HG02852 (cell line): ENCODE data around the gene USP3.

Experiments
- ATAC-seq: cut with Tn5 transposase; IDR thresholded peaks from one replicate; pipeline ENCODE4 v1.9.1; 2021; ENCODE audit warnings: mild to moderate bottlenecking, moderate library complexity; ENCODE audit not compliant: unreplicated experiment

USP3 gene

DNA sequence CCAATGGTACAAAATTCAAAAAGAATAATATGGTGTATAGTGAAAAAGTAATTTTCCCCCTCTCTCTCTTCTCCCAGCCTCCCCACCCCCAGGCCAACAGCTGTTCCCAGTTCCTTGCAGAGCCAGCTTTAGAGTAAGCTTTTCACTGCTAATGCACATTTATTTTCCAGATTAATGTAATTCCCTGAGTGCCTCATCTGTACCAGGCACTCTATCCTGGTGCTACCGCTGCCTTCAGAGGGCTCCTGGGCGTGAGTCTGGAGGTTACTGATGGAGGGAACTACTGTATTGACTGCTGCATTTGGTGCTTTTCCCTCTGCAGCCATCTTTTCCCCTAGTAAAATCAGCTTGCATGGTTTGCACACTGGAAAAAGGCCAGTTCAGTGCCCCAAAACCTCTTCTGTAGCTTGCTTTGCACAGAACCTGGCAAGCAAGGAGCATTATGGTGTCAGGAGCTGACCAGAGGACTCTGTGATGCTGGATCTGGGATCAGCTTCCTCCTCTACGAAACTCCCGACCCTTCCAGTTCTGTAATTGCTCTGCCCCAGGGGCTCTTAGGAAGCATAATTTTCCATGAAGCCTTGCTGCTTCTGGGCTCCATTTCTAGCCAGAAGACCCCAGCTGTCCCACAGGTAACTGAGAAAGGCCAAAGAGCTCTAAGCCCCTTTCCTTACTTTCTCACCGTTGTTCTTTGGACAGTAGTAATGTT lies 8.5 kb upstream of the USP3 start:
- no peak for ATAC-seq

DNA sequence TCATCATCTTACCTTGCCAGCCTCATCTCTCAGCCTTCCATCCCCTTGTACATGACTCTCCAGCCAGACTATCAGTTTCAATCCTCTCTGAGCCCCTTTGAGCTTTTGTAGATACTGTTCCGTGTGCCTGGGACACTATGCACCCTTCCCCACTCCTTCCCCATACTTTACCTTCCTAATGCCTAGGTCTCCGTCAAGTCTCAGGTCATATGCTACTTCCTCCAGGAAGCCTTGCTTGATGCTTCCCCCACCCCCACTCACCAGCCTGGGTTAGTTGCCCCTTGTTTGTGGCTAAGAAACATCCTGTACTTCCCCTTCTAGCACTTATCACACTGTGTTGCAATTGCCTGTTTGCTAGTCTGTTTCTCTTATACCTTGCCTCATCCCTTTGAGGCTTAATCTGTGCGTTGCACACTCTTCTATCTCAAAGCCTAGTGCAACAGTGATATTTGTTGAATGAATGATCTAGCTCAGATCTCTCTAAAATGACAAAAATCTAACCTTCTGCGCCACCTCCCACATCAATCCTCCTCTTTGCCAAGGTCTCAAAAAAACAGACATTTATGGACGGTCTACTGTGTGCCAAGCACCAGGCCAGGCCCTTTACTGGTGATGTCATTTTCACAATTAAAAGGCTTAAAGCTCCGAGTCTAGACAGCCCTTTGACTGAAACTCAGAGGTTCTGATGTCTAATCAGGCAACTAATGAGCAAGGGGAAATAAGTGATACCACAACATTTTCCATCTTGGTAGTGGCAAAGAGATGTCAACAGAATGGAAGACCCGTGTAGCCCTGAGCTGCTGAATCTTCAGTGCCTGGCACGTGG lies 6.5 kb upstream of the USP3 start:
- no peak for ATAC-seq

DNA sequence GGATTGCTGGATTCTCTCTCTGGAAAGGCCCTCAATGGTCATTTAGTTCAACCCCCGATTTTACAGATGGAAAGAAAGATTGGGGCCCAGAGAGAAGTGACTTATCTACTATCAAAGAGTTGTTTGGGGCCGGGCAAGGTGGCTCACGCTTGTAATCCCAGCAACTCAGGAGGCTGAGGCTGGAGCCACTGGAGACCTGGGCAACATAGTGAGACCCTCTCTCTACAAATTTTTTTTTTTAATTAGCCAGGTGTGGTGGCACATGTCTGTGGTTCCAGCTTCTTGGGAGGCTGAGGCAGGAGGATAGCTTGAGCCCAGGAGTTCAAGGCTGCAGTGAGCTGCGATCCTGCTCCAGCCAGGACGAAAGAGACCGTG lies 5.2 kb upstream of the USP3 start:
- no peak for ATAC-seq

DNA sequence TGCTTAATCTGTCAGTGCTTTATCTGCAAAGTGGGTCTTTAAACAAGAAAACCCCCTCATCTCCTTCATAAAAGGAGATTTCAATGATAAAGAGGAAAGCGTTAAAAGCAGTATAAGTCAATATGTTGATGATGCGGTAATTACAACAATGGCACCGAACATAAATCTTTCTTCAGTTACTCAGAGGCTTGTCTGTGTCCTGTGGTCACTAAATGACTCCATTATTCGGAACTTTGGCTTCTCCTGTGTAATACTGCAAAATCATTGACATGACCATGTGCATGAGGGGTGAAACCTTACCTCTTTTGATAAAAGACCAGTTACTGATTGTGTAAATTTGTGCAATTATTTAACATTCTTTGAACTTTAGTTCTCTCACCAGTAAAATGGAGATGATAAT lies 4.8 kb upstream of the USP3 start:
- ATAC-seq = no peak

DNA sequence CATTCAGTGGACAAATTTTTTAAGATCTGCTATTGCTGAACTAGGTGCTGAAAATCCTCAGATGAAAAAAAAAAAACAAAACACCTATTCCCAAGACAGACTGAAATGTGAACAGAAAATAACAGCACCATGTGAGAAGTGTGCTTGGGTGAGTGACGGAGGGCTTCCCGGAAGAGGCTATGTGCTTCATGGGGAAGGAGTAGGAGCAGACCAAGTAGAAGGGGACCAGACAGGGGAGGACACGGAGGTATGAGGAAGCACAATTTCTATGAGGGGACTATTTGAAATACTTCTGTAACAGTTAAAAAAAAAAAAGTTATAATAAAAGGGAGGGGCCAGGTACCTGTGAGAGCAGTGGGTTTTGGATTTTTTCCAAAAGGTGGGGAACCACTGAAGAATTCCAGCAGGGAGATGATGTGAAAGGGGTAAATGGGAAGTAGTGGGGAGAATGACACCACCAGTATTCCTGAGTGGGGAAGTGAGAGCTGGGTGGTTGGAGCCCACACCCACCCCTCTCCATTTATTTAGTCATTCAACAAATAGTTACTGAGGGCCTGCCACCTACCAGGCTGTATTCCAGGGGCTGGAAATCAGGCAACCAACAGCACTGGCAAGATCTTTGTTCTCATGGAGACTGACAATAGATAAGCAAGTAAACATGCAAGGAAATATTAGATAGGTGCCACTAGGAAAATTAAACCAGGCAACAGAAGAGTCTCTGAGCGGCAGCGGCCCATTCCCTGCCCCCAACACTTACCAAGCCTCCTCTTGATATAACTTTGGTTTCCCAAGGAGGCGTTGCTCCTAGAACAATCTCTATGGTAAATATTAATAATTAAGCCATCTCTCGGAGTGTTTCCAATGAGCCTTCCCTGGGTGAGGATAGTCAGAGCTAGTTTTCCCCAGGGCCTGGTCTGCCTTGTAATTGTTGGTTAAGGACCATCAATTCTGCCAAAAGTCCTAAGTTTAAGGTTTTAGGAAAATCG lies 3.8 kb upstream of the USP3 start:
- no peak for ATAC-seq

DNA sequence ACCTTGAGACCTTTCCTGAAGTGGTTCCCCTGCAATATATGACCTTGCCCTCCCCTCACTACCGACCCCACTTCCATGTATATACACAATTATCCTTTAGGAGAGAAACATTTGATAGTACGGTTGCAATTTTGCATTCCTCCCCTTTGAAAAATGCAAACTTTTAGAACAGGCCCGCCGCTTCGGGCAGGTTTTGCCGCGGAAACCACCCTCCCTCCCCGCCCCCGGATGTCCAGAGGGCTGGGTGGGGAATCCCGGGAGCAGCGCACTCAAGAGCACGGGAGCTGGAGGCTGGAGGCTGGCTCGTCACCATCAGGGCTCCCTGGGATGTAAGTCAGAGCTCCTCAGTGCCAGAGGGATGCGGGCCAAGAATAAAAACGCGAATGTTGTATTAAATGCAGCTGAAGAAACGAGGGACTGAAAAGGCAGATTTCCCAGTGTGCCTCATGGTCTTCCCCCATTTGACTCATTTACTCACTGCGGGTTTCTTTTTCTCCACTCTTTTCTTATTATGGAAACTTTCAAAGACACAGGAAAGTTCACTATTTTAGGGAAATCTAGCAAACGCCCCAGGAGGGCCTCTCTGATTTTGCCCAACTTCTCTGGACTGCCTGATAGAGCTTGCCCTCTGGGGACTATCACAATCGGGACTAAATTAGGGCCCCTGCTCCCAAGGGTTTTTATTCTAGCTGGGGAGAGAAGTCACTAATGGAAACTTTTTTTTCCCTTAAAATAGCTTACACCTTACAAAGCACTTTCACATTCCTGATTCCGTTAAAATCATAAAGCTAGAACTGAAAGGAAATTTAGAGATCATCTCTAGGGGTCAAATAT lies 2.9 kb upstream of the USP3 start:
- no peak for ATAC-seq

DNA sequence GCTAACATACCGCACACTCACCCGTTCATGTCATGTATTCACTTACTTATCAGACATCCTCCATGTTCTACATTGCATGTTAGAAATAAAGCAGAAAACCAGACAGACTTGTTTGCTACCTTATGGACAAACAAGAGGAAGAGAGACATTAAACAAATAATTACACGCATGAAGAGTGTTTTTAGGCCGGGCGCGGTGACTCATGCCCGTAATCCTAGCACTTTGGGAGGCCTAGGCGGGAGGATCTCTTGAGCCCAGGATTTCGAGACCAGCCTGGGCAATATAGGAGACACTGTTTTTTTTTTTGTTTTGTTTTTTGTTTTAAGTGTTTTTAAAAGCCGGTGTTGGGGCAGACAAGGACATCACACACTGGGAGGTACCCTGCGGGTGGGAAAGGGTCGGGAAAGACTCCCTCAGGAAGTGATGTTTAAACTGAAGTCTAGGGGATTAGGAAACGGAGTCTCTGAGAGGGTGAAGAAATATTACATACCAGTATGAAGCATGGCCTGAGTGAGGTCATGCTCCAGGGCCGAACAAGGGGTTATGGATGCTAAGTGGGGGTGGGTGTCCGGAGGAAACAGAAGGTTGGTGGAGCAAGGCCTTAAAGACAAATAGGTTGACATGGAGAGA lies 2.1 kb upstream of the USP3 start:
- no peak for ATAC-seq

DNA sequence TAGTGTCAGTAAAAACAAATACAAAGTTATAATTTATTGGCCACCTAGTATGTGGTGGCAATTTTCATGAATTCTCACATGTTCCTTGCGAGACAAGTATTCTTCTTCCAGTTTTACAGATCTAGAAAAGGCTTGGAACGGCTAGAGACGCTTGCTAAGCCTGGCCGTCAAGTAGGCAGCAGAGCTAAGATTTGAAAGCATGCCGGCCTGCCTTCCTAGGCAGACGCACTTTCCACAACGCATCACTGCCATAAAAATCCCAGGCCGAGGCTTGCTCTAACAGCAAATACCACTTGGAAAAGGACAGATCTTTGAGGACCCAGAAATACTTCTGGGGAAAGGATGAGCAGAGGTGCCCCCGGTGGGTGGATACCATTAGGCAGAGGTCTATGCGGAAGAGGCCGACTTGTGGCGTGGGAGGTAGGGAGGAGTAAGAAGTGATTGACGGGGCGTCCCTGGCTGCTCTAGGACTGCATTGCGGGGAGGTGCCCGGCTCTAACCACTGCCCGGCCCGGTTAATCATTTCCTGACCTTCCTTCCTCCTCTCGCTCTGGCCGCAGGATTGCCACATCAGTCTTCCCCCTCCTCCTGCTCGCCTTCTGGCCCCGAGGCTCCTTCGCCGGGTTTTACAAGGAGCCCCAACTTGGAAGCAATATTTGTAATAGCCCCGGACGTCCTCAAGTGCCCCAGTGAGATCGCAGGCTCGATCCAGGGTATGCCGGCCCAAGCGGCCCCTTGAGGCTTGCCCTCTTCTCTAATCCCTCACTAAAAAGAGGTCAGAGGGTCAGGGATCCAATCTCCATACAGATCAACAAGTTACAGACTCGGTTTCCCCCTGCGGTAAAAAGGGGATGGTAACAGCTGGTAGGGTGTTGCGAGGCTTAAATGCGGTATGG lies 1.3 kb upstream of the USP3 start:
- peak; percentile 51 for ATAC-seq

DNA sequence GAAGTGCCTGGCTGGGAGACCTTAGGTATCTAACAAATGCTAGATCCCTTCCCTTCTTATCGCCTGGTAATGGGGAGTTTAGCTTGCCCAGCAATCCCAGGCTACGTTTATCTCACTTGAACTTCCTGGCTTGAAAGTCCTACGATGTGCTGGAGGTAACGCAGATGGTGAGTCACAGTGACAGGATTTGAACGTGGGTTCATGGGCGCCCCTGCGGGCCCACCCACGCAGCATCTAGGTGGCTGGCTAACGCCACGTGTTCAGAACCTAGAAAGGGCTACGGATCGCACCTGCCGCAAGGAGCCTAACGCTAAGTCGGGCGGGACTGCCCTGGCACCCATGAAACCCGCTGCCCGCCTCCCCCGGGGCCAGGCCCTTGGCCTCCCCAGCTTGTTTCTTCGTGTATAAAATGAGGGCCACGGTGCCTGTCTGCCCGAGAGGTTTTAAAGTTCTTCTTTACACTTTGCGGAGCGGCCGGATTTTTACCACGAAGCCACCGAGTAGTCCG lies 600 bp upstream of the USP3 start:
- ATAC-seq = peak; percentile 19

DNA sequence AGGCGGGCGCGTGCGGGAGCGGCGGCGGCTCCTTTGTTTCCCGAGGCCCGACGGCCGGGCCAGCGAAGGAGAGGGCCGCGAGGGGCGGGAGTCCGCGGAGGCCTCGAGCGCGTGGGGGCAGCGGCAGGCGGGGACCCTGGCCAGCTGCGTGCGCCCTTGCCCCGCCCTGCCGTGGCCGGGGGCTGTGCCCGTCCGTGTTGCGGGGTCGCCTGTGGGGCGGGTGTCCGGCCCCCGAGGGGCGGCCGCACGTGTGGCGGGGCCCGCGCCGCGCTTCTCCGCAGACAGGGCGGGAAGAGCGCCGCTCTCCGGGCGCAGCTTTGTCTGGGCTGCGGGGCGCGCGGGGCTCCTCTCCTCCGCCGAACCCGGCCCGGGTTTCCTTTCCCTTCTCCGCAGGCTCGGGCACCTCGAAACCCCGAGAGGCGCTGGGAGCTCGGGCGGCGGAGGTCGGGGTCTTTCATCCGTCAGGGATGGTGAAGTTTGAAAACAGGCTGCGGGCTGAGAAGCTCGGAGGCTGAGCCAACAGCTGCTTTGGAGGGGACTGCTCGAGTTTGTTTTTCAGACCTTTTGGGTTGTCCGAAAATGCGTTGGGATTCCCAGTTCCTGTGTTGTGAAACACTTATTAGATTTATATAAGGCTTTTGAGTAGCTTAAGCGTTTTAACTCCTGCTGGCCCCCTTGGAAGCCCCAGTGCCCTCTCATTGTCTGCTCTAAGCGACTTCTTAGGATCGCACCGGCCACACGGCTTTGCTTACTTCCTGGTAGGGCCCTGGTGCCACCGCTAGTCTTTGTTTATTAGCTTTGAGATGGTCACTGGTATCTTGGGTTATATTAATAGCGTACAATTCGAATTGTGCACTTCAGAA lies 817 bp downstream of the USP3 start:
- peak; percentile 10 for ATAC-seq

DNA sequence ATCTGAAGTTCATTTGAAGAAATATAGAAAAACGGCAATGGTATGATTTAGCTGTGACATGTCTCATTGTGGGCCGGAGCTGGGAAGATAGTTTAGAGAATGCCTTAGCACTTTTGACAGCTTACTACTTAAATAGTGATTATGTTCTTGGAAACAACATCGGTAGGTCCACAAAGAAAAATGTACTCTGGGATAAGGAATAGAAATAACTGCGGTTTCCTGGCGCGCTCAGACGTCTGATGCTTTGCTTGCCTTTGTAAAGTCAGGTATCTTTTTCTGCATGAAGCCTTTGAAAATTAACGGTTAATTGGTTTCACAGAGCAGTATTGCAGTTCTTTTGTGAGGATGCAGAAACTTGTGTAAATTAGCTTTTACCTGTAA lies 1.4 kb downstream of the USP3 start:
- ATAC-seq = no peak

DNA sequence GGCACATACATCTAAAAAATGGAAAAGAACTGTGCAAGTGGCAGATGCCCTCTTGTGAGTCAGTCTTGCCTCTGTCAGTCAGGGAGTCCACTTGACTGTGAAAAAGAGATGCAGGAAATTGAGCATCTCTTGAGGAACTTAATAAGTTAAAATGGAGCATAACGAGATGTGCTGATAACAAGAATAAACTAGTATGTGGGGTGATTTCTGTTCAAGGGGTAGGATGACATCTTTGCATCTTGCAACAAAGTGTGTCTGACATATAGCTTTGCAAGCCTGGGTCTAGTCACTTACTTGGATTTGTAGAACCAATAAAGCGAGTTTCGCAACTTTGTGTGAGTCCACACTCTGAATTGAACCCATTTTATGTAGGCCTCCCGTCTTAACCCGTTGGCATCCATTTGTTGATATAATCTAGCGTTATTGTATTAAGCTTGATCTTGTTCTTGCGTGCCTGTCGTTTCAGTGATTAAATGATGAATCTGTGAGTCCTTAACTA lies 2.2 kb downstream of the USP3 start:
- no peak for ATAC-seq

DNA sequence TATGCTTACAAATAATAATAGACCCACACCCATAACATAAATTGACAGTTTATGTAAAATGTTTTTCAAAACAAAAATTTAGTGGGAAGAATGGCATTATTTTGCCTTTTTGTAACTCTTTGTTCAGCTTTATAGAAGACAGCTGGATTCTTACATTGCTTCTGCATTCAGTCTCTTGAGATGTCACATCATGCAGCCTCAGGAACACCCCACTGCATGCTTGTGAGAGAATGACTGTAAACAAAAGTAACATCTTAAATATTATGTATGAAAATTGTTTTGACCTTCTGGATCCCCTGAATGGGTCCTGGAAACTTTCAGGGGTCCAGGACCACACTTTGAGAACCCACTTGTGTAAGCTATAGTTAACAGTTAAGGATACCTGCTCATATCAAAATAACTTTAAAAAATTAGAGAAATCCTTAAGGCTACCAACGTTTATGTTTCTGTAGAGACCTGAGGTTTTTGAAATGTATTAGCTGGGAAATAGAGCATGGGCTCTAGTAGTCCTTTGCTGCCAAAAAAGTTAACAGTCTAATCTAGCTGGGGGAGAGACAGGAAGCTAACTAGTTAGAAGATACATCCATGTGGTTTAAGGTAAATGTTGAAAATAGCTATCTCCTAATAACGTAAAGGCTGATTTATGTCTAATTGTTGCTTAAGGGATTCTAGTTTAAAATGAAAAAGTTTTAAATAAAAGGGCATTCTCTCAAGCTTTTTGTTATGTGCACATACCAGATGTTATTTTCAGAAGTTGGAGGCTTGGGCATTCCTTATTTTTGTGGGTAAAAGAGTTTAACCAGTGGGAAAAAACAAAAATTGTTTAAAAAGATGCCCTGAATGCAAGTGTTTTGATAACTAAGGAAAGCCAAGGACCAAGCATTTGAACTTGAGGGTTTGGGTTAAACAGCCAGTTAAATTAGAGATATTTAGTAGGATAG lies 3.8 kb downstream of the USP3 start:
- no peak for ATAC-seq

DNA sequence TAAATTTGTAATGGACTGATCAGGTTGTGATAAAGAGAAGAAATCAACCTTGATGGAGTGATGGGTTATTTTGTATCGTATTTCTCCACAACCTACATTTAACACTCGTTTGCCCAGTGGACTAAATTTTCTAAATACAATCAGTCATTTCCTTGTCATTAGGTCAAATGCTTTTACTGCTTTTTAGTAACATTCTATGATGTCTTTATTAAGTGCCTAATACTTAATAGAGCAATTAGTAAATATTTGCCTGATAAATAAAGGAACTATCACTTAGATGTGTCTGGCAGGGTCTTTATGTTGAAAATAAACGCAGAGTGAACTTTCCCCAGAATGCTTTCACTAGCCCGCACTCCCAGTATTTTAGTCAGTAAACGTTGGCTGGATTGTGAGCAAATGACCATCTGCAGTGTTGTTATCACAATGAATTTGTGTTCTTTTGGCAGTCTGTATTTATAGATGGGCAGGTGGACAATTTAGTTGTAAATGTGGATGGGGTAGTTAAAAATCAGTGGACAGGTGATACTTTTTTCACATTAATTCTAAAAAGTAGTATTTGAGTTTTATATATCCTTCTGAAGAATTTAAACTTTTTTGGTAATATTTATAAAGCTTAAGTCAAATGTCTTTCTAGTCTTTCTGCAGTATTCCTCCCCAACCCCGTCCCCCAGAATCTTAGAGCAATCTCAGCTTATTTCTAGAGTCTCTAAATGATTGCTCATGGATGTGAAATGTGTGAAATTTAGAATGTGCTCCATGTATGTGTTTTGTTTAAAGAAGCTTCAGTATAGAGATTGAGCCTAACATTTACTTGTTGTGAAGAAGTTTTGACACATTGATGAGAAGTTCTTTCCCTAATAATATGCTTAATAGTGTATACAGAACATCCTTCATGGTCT lies 4.9 kb downstream of the USP3 start:
- ATAC-seq = no peak
